ENCODE results near the gene GIPC2.

GRCh38 chr1:78045563-78045925, 222 bp upstream of the GIPC2 start:
- TF ChIP-seq CTCF (conservative IDR thresholded peaks at IDR 0.05 in 1 of 2, IDR thresholded peaks at IDR 0.05 in 1 of 2; ENCODE audit: low read depth in 1 of 2, low read length in 2 of 2) (no peak), EZH2 (IDR thresholded peaks at IDR 0.05; ENCODE audit: low read length, missing control alignments) (no peak)

Data from fibroblast of lung (primary cell).